WTC11 (cell line): ENCODE measurements around the gene PPP1R36. TPM values are rescaled to one million over a fixed set of nuclear protein-coding genes. Genes with fewer than 3 reads are reported as not detected.

Experiments
- ATAC-seq: fragments of 200-7000 bp; cut with Tn5 transposase; 2 replicates; pipeline ENCODE4 v1.10.0; 2021; ENCODE audit warnings: mild to moderate bottlenecking, moderate library complexity
- CTCF ChIA-PET: fragments of 300-600 bp; sonication (Branson Sonifier 250); formaldehyde crosslinking; loops from one replicate; lab custom pipeline; 2021; ENCODE audit warnings: antibody characterized with exemption; lab: Charles Lee
- POLR2A ChIA-PET: fragments of 350-600 bp; sonication (Branson Sonifier 250); formaldehyde crosslinking; loops from one replicate; lab custom pipeline; 2021; ENCODE audit warnings: antibody characterized with exemption; lab: Charles Lee
- DNase-seq: peaks from one replicate; pipeline ENCODE4 v3.0.0; 2021; ENCODE audit warnings: low spot score
- H3K27ac Mint-ChIP-seq: 2 replicates; pipeline ENCODE4 v1.8.0; 2021; ENCODE audit warnings: mixed read lengths
- H3K27me3 Mint-ChIP-seq: 2 replicates; pipeline ENCODE4 v1.8.0; 2021; ENCODE audit warnings: low read depth, mild to moderate bottlenecking, moderate library complexity, mixed read lengths
- H3K36me3 Mint-ChIP-seq: 2 replicates; pipeline ENCODE4 v1.8.0; 2021; ENCODE audit warnings: mixed read lengths
- H3K4me1 Mint-ChIP-seq: 2 replicates; pipeline ENCODE4 v1.8.0; 2022; ENCODE audit warnings: mixed read lengths
- H3K4me3 Mint-ChIP-seq: 2 replicates; pipeline ENCODE4 v1.8.0; 2021; ENCODE audit warnings: mild to moderate bottlenecking, moderate library complexity, mixed read lengths
- H3K9me3 Mint-ChIP-seq: 2 replicates; pipeline ENCODE4 v1.8.0; 2021; ENCODE audit warnings: mixed read lengths
- CREB1 ChIP-seq: sonication (generic); formaldehyde crosslinking; IDR thresholded peaks from 2 replicates; pipeline ENCODE4 v1.8.0; 2023; ENCODE audit warnings: mild to moderate bottlenecking, missing genetic modification reagents
- GABPB1 ChIP-seq: sonication (generic); formaldehyde crosslinking; IDR thresholded peaks from 2 replicates; pipeline ENCODE4 v1.8.1; 2023; ENCODE audit warnings: mild to moderate bottlenecking, missing genetic modification reagents
- JUN ChIP-seq: sonication (generic); formaldehyde crosslinking; IDR thresholded peaks from 2 replicates; pipeline ENCODE4 v1.8.0; 2023; ENCODE audit warnings: mild to moderate bottlenecking, missing genetic modification reagents
- NFYB ChIP-seq: sonication (generic); formaldehyde crosslinking; conservative IDR thresholded peaks from 2 replicates; pipeline ENCODE4 v1.8.0; 2022; ENCODE audit warnings: low read depth, missing genetic modification reagents
- NR2C2 ChIP-seq: sonication (generic); formaldehyde crosslinking; IDR thresholded peaks from 2 replicates; pipeline ENCODE4 v1.8.0; 2022; ENCODE audit warnings: mild to moderate bottlenecking, missing genetic modification reagents
- TCF7 ChIP-seq: sonication (generic); formaldehyde crosslinking; IDR thresholded peaks from 2 replicates; pipeline ENCODE4 v1.8.0; 2022; ENCODE audit warnings: mild to moderate bottlenecking, low read depth, missing genetic modification reagents, moderate library complexity
- ZNF671 ChIP-seq: fragments of 250-450 bp; sonication (Bioruptor Pico); IDR thresholded peaks from 2 replicates; pipeline ENCODE4 v1.8.0; 2021; ENCODE audit warnings: mild to moderate bottlenecking
- total RNA-seq: library from RNA; stranded (reverse); gene quantifications from 3 replicates; pipeline ENCODE4 v1.2.3, GENCODE V29; 2021
- TF ChIP-seq, protein P1 (sequence below): sonication (generic); formaldehyde crosslinking; IDR thresholded peaks from 2 replicates; pipeline ENCODE4 v1.8.1; 2023; ENCODE audit warnings: mild to moderate bottlenecking, missing genetic modification reagents, moderate library complexity
- TF ChIP-seq, protein P2 (sequence below): fragments of 250-450 bp; sonication (Bioruptor Pico); IDR thresholded peaks from 2 replicates; pipeline ENCODE4 v2.1.2; 2022; ENCODE audit warnings: mild to moderate bottlenecking, moderate library complexity
- TF ChIP-seq, protein P3 (sequence below): sonication (generic); formaldehyde crosslinking; IDR thresholded peaks from 2 replicates; pipeline ENCODE4 v1.8.0; 2022; ENCODE audit warnings: mild to moderate bottlenecking, missing genetic modification reagents
- TF ChIP-seq, protein P4 (sequence below): fragments of 250-450 bp; sonication (Bioruptor Pico); IDR thresholded peaks from 2 replicates; pipeline ENCODE4 v1.8.0; 2021; ENCODE audit warnings: mild to moderate bottlenecking
- TF ChIP-seq, protein P5 (sequence below): fragments of 250-450 bp; sonication (Bioruptor Pico); conservative IDR thresholded peaks from 2 replicates; pipeline ENCODE4 v1.9.0; 2021; ENCODE audit warnings: mild to moderate bottlenecking
- TF ChIP-seq, protein P6 (sequence below): sonication (generic); formaldehyde crosslinking; IDR thresholded peaks from 2 replicates; pipeline ENCODE4 v1.8.1; 2023; ENCODE audit warnings: mild to moderate bottlenecking, missing genetic modification reagents, borderline replicate concordance

Gene PPP1R36
- total RNA-seq, 1 experiment from 2014 or later, result 0.70 TPM

DNA sequence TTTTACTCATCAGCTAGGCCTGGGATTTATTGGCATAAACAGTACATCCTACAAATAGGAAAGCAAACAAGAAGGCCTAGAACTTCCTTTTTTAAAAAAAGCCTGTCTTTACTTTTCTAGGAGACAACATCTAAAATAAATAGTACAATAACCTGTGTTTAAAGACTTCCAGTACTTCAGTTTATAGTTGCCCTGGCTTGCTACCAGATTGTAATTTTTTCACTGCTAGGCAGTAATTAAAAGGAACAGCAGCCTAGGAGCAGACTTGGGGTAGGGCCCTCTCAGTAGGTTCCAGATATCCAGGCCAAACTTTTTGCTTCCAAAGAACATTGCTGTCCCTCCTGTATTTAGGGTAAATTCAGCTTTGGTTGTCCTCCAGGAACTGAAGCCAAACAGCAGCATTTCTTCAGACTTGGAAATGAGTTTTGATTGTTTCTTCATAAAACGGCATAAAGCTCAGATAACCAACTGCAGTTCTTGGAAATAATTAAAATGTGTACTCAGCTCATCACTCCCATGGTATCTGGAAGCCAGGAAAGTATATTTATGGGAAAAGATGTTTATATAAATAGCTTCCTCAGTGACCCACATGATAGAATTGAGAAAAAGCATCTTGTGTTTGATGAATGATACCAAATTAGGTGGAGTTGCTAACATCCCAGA, 61.7 kb downstream of the PPP1R36 start (continued):
- TF ChIP-seq ZNF671 (CRISPR knock-in tag), result no peak
- TF ChIP-seq, protein P1, sequence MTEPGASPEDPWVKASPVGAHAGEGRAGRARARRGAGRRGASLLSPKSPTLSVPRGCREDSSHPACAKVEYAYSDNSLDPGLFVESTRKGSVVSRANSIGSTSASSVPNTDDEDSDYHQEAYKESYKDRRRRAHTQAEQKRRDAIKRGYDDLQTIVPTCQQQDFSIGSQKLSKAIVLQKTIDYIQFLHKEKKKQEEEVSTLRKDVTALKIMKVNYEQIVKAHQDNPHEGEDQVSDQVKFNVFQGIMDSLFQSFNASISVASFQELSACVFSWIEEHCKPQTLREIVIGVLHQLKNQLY (CRISPR knock-in tag), result no peak
- TF ChIP-seq GABPB1 (CRISPR knock-in tag), result no peak
- TF ChIP-seq, protein P2, sequence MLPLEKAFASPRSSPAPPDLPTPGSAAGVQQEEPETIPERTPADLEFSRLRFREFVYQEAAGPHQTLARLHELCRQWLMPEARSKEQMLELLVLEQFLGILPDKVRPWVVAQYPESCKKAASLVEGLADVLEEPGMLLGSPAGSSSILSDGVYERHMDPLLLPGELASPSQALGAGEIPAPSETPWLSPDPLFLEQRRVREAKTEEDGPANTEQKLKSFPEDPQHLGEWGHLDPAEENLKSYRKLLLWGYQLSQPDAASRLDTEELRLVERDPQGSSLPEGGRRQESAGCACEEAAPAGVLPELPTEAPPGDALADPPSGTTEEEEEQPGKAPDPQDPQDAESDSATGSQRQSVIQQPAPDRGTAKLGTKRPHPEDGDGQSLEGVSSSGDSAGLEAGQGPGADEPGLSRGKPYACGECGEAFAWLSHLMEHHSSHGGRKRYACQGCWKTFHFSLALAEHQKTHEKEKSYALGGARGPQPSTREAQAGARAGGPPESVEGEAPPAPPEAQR (CRISPR knock-in tag), result no peak

DNA sequence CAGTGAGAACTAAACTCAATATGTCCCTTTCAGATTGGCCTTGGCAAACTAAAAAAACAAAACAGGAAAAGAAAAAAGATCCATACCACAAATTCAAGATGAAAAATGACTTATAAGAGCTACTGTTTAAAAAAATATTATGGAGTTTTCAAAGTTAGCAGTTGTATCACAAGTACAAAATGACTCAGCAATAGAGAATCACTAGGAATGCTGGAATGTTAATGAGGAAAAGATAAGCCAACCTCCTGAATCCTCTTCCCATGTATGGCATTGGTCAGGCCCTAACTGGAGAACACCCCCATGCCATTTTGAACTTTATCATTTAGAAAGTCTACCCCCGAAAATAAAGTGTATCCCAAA, 62.2 kb downstream of the PPP1R36 start:
- no peak for ATAC-seq
- H3K27me3 Mint-ChIP-seq, result no peaks in the 10 kb centered on the region

DNA sequence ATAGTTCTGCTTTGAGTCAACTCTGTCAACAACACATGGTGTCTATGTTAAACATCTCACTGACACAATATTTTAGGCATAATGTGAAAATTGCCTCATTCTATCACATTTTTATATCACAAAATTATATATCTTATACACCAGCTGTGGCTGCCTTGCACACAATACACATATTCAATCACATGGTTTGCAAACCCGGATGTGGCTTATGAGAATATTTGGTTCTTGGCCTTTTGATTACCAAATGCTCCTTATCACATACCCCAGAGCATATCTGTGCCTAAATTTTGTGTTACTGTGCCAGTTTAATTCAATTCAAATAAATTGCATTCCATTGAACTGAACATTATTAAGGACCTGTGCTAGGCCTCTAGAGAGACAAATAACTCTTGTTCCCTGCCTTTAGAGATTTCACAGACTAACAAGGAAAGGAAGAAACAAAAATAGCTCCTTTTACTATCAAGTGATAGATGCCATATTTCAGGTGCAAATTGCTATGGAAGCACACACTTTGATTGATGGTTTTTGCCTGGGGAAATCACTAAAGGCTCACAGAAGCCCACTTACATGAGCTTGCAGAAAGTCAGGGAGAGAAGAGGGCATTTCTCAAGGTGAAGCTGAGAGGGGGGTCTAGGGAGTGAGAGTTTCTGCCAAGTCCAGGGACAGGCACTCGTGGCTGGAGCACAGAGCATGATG, 63.4 kb downstream of the PPP1R36 start:
- Mint-ChIP-seq H3K4me3 (no peak overlapping the region), H3K4me1 (peaks cover 8% of the 10 kb centered on the region), H3K9me3 (no peaks in the 10 kb centered on the region), H3K36me3 (no peaks in the 10 kb centered on the region), H3K27me3 (no peaks in the 10 kb centered on the region), H3K27ac (no peak overlapping the region)
- CTCF ChIA-PET, result no interaction called here
- no peak for DNase-seq
- TF ChIP-seq NFYB (CRISPR knock-in tag), result no peak
- TF ChIP-seq, protein P3, sequence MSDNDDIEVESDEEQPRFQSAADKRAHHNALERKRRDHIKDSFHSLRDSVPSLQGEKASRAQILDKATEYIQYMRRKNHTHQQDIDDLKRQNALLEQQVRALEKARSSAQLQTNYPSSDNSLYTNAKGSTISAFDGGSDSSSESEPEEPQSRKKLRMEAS (CRISPR knock-in tag), result no peak
- TF ChIP-seq, protein P4, sequence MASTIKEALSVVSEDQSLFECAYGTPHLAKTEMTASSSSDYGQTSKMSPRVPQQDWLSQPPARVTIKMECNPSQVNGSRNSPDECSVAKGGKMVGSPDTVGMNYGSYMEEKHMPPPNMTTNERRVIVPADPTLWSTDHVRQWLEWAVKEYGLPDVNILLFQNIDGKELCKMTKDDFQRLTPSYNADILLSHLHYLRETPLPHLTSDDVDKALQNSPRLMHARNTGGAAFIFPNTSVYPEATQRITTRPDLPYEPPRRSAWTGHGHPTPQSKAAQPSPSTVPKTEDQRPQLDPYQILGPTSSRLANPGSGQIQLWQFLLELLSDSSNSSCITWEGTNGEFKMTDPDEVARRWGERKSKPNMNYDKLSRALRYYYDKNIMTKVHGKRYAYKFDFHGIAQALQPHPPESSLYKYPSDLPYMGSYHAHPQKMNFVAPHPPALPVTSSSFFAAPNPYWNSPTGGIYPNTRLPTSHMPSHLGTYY (CRISPR knock-in tag), result no peak
- TF ChIP-seq TCF7 (CRISPR knock-in tag), result no peak
- no peak for TF ChIP-seq CREB1
- no peak for TF ChIP-seq GABPB1 (CRISPR knock-in tag)
- TF ChIP-seq, protein P5, sequence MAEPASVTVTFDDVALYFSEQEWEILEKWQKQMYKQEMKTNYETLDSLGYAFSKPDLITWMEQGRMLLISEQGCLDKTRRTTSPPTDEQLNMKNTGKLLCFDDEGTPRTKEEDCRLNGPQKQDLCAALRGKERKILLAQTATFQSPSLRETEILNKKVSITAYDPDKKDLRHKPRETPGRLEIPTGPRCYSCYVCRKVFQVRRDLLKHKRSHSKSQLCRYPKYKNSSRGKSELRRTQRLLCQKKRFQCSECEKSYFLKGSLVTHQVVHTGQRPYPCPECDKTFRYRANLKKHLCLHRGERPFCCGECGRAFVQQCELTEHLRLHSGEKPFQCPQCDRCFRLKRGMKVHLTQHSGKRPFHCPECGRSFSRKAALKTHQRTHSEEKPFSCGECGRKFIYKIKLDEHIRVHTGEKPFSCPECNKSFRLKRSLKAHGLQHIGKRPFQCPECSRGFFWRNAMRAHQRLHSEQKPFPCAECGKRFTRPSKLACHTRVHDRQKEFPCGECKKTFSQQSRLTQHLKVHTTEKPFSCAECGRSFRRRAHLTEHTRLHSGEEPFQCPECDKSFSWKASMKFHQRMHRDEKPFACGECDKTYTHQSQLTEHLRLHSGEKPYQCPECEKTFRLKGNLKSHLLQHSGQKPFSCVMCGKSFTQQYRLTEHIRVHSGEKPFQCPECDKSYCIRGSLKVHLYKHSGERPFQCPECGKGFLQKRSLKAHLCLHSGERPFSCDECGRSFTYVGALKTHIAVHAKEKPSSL (CRISPR knock-in tag), result no peak
- TF ChIP-seq JUN (CRISPR knock-in tag), result no peak
- TF ChIP-seq, protein P6, sequence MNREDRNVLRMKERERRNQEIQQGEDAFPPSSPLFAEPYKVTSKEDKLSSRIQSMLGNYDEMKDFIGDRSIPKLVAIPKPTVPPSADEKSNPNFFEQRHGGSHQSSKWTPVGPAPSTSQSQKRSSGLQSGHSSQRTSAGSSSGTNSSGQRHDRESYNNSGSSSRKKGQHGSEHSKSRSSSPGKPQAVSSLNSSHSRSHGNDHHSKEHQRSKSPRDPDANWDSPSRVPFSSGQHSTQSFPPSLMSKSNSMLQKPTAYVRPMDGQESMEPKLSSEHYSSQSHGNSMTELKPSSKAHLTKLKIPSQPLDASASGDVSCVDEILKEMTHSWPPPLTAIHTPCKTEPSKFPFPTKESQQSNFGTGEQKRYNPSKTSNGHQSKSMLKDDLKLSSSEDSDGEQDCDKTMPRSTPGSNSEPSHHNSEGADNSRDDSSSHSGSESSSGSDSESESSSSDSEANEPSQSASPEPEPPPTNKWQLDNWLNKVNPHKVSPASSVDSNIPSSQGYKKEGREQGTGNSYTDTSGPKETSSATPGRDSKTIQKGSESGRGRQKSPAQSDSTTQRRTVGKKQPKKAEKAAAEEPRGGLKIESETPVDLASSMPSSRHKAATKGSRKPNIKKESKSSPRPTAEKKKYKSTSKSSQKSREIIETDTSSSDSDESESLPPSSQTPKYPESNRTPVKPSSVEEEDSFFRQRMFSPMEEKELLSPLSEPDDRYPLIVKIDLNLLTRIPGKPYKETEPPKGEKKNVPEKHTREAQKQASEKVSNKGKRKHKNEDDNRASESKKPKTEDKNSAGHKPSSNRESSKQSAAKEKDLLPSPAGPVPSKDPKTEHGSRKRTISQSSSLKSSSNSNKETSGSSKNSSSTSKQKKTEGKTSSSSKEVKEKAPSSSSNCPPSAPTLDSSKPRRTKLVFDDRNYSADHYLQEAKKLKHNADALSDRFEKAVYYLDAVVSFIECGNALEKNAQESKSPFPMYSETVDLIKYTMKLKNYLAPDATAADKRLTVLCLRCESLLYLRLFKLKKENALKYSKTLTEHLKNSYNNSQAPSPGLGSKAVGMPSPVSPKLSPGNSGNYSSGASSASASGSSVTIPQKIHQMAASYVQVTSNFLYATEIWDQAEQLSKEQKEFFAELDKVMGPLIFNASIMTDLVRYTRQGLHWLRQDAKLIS (CRISPR knock-in tag), result no peak
- ATAC-seq, result no peak
- POLR2A ChIA-PET, result no interaction called here

More for the DNA sequence above, 62.2 kb downstream of the PPP1R36 start:
- DNase-seq, result no peak
- H3K4me1 Mint-ChIP-seq, result peaks cover 8% of the 10 kb centered on the region
- H3K36me3 Mint-ChIP-seq, result no peaks in the 10 kb centered on the region
- TF ChIP-seq, protein P6 (CRISPR knock-in tag), result no peak
- TF ChIP-seq NR2C2 (CRISPR knock-in tag), result no peak
- H3K4me3 Mint-ChIP-seq, result no peak overlapping the region
- ChIA-PET POLR2A (no interaction called here), CTCF (no interaction called here)
- no peaks in the 10 kb centered on the region for H3K9me3 Mint-ChIP-seq
- H3K27ac Mint-ChIP-seq, result no peak overlapping the region
